Neural crest cell (in vitro differentiated cells): Measurements from ENCODE around the gene GBP2. TPM values are rescaled to one million over a fixed set of nuclear protein-coding genes. Genes with fewer than 3 reads are reported as not detected.
"Not testable (repeated sequence)": the region's sequence is repeated elsewhere in the genome, so short reads cannot be mapped to it uniquely, and the experiment has no call there.

ENCODE experiments used
- DNase-seq: peaks from one replicate; pipeline ENCODE4 v3.0.0; 2021; ENCODE audit warnings: low read depth, mixed read lengths, low spot score
- H3K27ac Mint-ChIP-seq: one replicate; pipeline ENCODE4 v1.8.0; 2021; ENCODE audit warnings: mild to moderate bottlenecking, mixed read lengths; ENCODE audit not compliant: unreplicated experiment
- H3K27me3 Mint-ChIP-seq: 2 replicates; pipeline ENCODE4 v1.8.0; 2021; ENCODE audit warnings: low read depth, mild to moderate bottlenecking, mixed read lengths
- H3K36me3 Mint-ChIP-seq: 2 replicates; pipeline ENCODE4 v1.8.0; 2021; ENCODE audit warnings: low read depth, mild to moderate bottlenecking, mixed read lengths
- H3K4me1 Mint-ChIP-seq: 2 replicates; pipeline ENCODE4 v1.8.0; 2021; ENCODE audit warnings: mixed read lengths
- H3K4me3 Mint-ChIP-seq: one replicate; pipeline ENCODE4 v1.8.0; 2021; ENCODE audit warnings: mild to moderate bottlenecking, mixed read lengths
- H3K9me3 Mint-ChIP-seq: 2 replicates; pipeline ENCODE4 v1.8.0; 2021; ENCODE audit warnings: mixed read lengths
- CTCF ChIP-seq: fragments of 200-600 bp; sonication (generic); conservative IDR thresholded peaks from 2 replicates; pipeline ENCODE4 v1.5.0; 2021; ENCODE audit warnings: antibody characterized with exemption, mild to moderate bottlenecking
- total RNA-seq: library from RNA; stranded (reverse); gene quantifications from 2 replicates; pipeline ENCODE4 v1.2.1, GENCODE V29; 2021

Gene GBP2
- total RNA-seq, 1 donor from 2014 or later = not detected

- Mint-ChIP-seq H3K36me3 (no peaks in the 10 kb centered on the region), H3K4me1 (no peaks in the 10 kb centered on the region), H3K27me3 (no peaks in the 10 kb centered on the region), H3K27ac (no peak overlapping the region), H3K4me3 (no peak overlapping the region), H3K9me3 (peaks cover 2% of the 10 kb centered on the region)
- DNase-seq = no peak
- TF ChIP-seq CTCF = no peak
Observed at GRCh38 chr1:89088572-89088971, 37.3 kb downstream of the GBP2 start.

- H3K27ac Mint-ChIP-seq = no peak overlapping the region
- no peaks in the 10 kb centered on the region for H3K27me3 Mint-ChIP-seq
- H3K9me3 Mint-ChIP-seq = peaks cover 4% of the 10 kb centered on the region
- H3K36me3 Mint-ChIP-seq = no peaks in the 10 kb centered on the region
- DNase-seq = no peak
- H3K4me3 Mint-ChIP-seq = no peak overlapping the region
- TF ChIP-seq CTCF = no peak
- H3K4me1 Mint-ChIP-seq = no peaks in the 10 kb centered on the region
Observed at GRCh38 chr1:89087241-89087640, 38.7 kb downstream of the GBP2 start.

GRCh38 chr1:89085781-89086180, 40.1 kb downstream of the GBP2 start:
- TF ChIP-seq CTCF = no peak
- Mint-ChIP-seq H3K9me3 (peaks cover 4% of the 10 kb centered on the region), H3K4me3 (no peak overlapping the region), H3K36me3 (no peaks in the 10 kb centered on the region), H3K27me3 (no peaks in the 10 kb centered on the region), H3K4me1 (no peaks in the 10 kb centered on the region), H3K27ac (no peak overlapping the region)
- no peak for DNase-seq

- Mint-ChIP-seq H3K9me3 (peaks cover 15% of the 10 kb centered on the region), H3K27ac (no peak overlapping the region), H3K27me3 (no peaks in the 10 kb centered on the region), H3K4me1 (no peaks in the 10 kb centered on the region), H3K36me3 (peaks cover 6% of the 10 kb centered on the region), H3K4me3 (no peak overlapping the region)
- TF ChIP-seq CTCF = no peak
- no peak for DNase-seq
Observed at GRCh38 chr1:89081005-89081404, 44.9 kb downstream of the GBP2 start.

- DNase-seq, H3K36me3 Mint-ChIP-seq, H3K4me3 Mint-ChIP-seq, H3K27me3 Mint-ChIP-seq, H3K4me1 Mint-ChIP-seq, H3K27ac Mint-ChIP-seq: not testable (repeated sequence)
- peaks cover 19% of the 10 kb centered on the region for H3K9me3 Mint-ChIP-seq
Observed at GRCh38 chr1:89080068-89080467, 45.8 kb downstream of the GBP2 start.

- H3K27me3 Mint-ChIP-seq, H3K4me3 Mint-ChIP-seq, DNase-seq, H3K4me1 Mint-ChIP-seq, H3K36me3 Mint-ChIP-seq, H3K27ac Mint-ChIP-seq: not testable (repeated sequence)
- peaks cover 20% of the 10 kb centered on the region for H3K9me3 Mint-ChIP-seq
Observed at GRCh38 chr1:89072466-89073065, 53.3 kb downstream of the GBP2 start.

- DNase-seq = no peak
- no peaks in the 10 kb centered on the region for H3K27me3 Mint-ChIP-seq
- no peak for TF ChIP-seq CTCF
- no peak overlapping the region for H3K27ac Mint-ChIP-seq
- peaks cover 8% of the 10 kb centered on the region for H3K9me3 Mint-ChIP-seq
- peaks cover 2% of the 10 kb centered on the region for H3K36me3 Mint-ChIP-seq
- no peaks in the 10 kb centered on the region for H3K4me1 Mint-ChIP-seq
- H3K4me3 Mint-ChIP-seq = no peak overlapping the region
Observed at GRCh38 chr1:89070509-89070908, 55.4 kb downstream of the GBP2 start.
